ENCODE results near the gene CCM2.

CCM2 gene

DNA sequence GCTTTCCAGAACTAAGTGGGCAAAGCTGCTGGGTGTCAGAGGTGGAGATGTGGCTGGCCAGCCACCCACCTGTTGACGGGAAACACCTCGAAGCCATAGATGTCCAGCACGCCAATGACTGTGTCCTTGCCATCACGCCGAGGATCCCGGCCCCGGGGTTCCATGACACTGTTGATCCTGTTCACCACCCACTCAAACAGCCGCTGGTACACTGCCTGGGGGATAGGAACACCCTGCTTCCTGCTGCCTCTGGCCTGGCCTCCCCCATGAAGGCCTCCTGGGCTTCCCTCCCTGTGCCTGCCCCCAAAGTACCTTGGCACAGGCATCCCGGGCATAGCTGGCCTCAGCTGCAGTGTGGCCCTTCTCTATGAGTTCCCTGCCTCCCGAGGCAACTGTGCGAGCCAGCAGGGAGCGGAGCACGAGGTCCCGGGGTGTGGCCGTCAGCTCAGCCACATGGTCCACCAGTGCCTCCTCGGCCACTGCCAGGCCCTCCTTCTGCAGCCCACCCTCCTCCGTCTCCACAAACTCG lies 29.4 kb upstream of the CCM2 start:
- H3K27ac ChIP-seq = no peak overlapping the region
- TF ChIP-seq, protein P1, sequence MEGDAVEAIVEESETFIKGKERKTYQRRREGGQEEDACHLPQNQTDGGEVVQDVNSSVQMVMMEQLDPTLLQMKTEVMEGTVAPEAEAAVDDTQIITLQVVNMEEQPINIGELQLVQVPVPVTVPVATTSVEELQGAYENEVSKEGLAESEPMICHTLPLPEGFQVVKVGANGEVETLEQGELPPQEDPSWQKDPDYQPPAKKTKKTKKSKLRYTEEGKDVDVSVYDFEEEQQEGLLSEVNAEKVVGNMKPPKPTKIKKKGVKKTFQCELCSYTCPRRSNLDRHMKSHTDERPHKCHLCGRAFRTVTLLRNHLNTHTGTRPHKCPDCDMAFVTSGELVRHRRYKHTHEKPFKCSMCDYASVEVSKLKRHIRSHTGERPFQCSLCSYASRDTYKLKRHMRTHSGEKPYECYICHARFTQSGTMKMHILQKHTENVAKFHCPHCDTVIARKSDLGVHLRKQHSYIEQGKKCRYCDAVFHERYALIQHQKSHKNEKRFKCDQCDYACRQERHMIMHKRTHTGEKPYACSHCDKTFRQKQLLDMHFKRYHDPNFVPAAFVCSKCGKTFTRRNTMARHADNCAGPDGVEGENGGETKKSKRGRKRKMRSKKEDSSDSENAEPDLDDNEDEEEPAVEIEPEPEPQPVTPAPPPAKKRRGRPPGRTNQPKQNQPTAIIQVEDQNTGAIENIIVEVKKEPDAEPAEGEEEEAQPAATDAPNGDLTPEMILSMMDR (conservative IDR thresholded peaks at IDR 0.05) = no peak
- TF ChIP-seq ZFX (IDR thresholded peaks at IDR 0.05) = no peak

DNA sequence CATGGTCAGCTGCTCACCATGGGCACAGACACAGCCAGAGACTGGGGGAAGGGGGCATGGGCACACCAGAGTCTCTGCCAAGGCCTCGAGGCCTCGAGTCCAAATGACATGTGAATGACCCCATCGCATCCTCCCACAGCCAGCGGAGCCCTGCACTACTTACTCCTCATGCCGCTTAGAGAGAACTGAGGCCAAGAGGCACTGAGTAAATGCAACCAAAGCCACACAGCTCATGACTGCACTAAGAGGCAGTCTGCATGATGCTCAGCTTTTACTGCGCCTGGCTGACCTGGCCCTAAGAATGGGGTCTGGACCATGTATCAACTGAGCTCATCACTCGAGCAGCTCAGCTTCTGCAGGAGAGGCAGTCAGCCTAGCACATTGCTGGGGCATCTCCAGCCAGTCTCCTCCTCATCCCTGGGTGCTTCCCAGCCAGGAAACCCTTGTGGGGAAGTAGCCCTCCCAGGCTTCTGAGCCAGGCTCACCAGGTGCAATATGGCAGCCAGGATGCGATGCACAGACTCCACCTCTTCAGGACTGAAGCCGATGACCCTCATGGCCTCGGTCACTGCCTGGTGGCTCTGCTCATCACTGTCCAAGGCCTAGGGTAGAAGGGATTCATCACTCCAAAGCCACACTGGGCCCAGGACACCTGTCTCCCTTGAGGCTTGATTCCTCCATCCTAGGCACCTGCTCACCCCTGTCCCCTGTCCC lies 28.7 kb upstream of the CCM2 start:
- no peak overlapping the region for H3K27ac ChIP-seq
- no peak for TF ChIP-seq ZFX (IDR thresholded peaks at IDR 0.05)
- TF ChIP-seq, protein P1 (conservative IDR thresholded peaks at IDR 0.05) = no peak

DNA sequence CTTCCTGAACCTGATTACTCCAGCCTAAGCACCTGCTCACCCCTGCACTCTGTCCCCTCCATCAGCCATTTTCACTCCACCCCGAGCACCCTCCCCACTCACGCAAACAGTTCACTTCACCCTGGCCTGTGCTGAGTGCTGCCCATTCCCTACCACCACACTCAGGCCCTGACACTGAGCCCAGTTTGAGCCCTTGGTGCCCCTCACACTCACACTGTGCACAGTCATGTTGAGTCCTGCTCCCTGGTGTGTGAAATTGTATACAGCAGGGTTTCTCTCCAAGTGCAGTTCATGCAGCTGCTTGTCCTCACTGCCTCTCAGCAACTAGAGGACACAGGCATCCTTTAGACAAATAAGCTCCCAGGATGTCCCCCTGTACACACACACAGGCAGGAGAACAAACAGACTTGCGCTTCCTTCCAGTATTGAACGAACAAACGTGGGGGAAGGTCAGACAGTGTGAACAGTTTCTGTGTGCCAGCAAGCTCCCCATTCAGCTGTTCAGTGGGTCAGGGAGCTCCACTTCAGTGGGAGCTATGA lies 28.0 kb upstream of the CCM2 start:
- no peak for TF ChIP-seq ZFX (IDR thresholded peaks at IDR 0.05)
- no peak overlapping the region for H3K27ac ChIP-seq

DNA sequence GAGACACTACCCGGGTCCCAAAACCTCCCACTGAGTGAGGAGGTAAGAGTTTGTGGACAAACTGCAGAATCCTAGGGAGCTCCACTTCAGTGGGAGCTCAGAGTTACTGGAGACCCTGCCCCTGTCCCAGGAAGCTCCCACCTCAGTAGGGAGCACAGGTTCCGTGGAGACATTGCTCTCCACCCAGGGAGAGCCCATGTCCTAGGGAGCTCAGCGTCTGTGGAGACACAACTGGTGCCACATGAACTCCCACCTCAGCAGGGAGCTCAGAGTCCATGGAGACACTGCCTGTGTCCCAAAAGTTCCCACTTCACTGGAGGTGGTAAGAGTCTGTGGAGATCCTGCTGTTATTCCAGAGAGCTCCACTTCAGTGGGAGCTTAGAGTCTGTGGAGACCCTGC lies 27.4 kb upstream of the CCM2 start:
- H3K27ac ChIP-seq = no peak overlapping the region
- TF ChIP-seq ZFX (IDR thresholded peaks at IDR 0.05) = no peak
- TF ChIP-seq, protein P1 (conservative IDR thresholded peaks at IDR 0.05) = no peak

DNA sequence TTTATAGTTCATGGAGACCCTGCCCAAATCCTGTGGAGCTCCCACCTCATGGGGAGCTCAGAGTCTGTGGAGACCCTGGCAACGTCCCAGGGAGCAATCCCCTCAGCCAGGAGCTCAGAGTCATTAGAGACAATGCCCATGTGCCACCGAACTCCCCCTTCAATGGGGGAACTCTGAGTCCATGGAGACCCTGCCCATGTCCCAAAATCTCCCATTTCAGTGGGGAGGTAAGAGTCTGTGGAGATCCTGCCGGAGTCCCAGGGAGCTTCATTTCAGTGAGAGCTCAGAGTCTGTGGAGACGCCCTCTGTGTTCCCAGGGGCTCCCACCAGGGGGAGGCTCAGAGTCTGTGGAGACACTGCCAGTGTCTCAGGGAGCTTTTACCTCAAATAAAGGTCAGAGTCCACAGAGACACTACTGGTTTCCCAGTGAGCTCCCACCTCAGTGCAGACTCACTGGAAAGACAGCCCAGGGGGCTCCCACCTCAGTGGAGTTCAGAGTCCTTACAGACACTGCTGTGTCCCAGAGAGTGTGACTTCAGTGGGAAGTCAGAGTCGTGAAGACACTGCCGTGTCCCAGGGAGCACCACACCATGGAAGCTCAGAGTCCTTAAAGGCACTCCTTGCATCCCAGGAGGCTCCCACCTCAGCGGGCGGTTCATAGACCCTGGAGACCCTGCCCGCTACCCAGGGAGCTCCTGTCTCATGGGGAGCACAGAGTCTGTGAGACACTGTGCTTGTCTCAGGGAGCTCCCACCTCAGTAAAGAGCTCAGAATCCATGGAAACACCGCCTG lies 26.2 kb upstream of the CCM2 start:
- TF ChIP-seq, protein P1 (conservative IDR thresholded peaks at IDR 0.05) = no peak; the same call in 1 of the 2 replicates
- TF ChIP-seq ZFX (IDR thresholded peaks at IDR 0.05) = no peak
- no peak overlapping the region for H3K27ac ChIP-seq

DNA sequence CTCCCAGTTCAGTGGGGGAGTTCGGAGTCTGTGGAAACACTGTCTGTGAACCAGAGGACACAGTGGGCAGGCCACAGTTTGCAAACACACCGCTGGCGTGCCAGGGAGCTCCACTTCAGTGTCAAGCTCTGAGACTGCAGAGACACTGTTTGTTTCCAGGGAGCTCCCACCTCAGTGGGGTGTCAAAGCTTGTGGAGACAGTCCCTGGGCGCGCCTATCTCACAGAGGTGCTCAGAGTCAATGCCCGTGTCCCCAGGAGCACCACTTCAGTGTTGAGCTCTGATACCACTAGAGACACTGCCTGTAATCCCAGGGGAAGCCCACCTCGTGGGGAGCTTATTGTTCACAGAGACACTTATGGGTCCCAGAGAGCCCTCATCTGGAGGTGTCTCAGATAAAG lies 25.5 kb upstream of the CCM2 start:
- H3K27ac ChIP-seq = no peak overlapping the region
- TF ChIP-seq, protein P1 (conservative IDR thresholded peaks at IDR 0.05) = no peak
- TF ChIP-seq ZFX (IDR thresholded peaks at IDR 0.05) = no peak

DNA sequence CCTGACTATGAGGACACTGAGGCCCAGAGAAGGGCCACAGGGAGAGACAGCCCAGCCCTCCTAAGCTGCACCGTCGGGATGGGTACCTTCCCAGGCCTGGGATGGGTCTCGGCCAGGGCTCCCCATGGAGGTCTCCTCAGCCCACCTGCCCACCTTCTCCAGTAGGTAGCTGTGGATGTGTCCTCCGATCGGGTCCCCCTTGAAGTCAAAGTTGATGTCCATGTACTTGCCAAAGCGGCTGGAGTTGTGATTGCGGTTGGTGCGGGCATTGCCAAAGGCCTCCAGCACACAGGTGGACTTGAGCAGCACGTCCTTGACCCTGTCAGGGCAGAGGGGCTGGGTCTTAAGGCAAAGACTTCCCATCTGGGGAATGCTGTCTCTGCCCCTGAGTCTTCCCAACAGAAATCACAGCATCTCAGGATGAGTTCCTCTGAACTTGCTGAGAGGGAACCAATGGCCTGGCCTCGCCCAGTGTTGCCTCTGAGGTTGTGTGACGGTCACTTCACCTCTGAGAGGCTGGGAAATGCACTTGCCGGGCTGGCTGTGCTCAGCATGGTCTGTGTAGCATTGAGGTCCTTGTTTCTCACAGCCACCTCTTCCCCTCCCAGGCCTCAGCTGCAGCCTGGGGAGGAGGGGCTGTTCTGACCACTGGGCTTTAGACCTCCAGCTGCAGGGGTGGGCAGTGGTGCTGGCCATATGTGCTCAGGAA lies 24.5 kb upstream of the CCM2 start:
- TF ChIP-seq, protein P1 (conservative IDR thresholded peaks at IDR 0.05) = no peak
- no peak for TF ChIP-seq ZFX (IDR thresholded peaks at IDR 0.05)
- no peak overlapping the region for H3K27ac ChIP-seq
